ENCODE results near the gene ADA. TPM values are rescaled to one million over a fixed set of nuclear protein-coding genes. Genes with fewer than 3 reads are reported as not detected.
A peak's percentile ranks its signal among the peaks of the same experiment; 100 is the strongest.

The ADA gene
- total and polyA plus RNA-seq, 2 of the 13 experiments (the other 11 are each of a cell fraction or from before 2014, with no cell fraction given) = 2.5 to 11.3 TPM

DNA sequence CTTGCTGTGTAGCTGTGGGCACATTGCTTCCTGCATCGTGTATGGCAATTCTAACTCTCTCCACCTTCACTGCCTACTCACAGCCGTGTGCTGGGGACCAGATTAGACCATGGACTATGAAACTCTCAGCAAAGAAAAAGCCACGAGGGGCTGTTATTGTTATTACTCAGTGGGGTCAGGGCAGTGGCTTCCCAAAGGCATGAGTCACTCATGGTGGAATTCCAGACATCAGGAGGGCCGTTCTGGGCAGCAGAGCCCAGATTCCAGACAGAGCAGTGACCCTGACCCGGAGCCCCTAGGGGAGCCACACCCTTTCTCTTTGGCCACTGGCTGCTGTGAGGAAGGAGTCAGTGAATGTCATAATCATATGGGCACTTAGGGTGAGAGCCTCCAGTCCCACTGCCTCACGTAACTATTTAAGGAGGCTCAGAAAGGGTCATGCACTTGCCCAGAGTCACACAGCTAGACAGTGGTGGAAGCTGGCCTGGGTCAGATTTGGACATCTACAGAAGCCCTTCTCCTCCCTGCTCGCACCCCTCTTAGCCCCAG, 41.5 kb upstream of the ADA start (continued):
- TF ChIP-seq, protein P1, sequence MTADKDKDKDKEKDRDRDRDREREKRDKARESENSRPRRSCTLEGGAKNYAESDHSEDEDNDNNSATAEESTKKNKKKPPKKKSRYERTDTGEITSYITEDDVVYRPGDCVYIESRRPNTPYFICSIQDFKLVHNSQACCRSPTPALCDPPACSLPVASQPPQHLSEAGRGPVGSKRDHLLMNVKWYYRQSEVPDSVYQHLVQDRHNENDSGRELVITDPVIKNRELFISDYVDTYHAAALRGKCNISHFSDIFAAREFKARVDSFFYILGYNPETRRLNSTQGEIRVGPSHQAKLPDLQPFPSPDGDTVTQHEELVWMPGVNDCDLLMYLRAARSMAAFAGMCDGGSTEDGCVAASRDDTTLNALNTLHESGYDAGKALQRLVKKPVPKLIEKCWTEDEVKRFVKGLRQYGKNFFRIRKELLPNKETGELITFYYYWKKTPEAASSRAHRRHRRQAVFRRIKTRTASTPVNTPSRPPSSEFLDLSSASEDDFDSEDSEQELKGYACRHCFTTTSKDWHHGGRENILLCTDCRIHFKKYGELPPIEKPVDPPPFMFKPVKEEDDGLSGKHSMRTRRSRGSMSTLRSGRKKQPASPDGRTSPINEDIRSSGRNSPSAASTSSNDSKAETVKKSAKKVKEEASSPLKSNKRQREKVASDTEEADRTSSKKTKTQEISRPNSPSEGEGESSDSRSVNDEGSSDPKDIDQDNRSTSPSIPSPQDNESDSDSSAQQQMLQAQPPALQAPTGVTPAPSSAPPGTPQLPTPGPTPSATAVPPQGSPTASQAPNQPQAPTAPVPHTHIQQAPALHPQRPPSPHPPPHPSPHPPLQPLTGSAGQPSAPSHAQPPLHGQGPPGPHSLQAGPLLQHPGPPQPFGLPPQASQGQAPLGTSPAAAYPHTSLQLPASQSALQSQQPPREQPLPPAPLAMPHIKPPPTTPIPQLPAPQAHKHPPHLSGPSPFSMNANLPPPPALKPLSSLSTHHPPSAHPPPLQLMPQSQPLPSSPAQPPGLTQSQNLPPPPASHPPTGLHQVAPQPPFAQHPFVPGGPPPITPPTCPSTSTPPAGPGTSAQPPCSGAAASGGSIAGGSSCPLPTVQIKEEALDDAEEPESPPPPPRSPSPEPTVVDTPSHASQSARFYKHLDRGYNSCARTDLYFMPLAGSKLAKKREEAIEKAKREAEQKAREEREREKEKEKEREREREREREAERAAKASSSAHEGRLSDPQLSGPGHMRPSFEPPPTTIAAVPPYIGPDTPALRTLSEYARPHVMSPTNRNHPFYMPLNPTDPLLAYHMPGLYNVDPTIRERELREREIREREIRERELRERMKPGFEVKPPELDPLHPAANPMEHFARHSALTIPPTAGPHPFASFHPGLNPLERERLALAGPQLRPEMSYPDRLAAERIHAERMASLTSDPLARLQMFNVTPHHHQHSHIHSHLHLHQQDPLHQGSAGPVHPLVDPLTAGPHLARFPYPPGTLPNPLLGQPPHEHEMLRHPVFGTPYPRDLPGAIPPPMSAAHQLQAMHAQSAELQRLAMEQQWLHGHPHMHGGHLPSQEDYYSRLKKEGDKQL (CRISPR knock-in tag; IDR thresholded peaks at IDR 0.05; ENCODE audit: low read depth) = 0 out of 2 replicates have a peak, but pooled peaks have one; percentile 25
- TF ChIP-seq ONECUT2 (CRISPR knock-in tag; IDR thresholded peaks at IDR 0.05) (no peak), ZNF343 (CRISPR knock-in tag; IDR thresholded peaks at IDR 0.05) (no peak), NCOA1 (CRISPR knock-in tag; IDR thresholded peaks at IDR 0.05) (no peak), TEAD2 (CRISPR knock-in tag; IDR thresholded peaks at IDR 0.05) (no peak), NFKBIZ (CRISPR knock-in tag; IDR thresholded peaks at IDR 0.05) (0 out of 2 replicates have a peak, but pooled peaks have one; percentile 40), RBM22 (optimal IDR thresholded peaks at IDR 0.05; ENCODE audit: low read length) (no peak), ZBTB38 (CRISPR knock-in tag; IDR thresholded peaks at IDR 0.05) (no peak; the same call in 1 of the 2 replicates), PRPF4 (IDR thresholded peaks at IDR 0.05; ENCODE audit: low read depth, low read length, poor library complexity, severe bottlenecking) (no peak), MLLT10 (CRISPR knock-in tag; IDR thresholded peaks at IDR 0.05) (no peak)
- TF ChIP-seq, protein P2, sequence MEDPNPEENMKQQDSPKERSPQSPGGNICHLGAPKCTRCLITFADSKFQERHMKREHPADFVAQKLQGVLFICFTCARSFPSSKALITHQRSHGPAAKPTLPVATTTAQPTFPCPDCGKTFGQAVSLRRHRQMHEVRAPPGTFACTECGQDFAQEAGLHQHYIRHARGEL (CRISPR knock-in tag; IDR thresholded peaks at IDR 0.05) = no peak
- TF ChIP-seq, protein P3, sequence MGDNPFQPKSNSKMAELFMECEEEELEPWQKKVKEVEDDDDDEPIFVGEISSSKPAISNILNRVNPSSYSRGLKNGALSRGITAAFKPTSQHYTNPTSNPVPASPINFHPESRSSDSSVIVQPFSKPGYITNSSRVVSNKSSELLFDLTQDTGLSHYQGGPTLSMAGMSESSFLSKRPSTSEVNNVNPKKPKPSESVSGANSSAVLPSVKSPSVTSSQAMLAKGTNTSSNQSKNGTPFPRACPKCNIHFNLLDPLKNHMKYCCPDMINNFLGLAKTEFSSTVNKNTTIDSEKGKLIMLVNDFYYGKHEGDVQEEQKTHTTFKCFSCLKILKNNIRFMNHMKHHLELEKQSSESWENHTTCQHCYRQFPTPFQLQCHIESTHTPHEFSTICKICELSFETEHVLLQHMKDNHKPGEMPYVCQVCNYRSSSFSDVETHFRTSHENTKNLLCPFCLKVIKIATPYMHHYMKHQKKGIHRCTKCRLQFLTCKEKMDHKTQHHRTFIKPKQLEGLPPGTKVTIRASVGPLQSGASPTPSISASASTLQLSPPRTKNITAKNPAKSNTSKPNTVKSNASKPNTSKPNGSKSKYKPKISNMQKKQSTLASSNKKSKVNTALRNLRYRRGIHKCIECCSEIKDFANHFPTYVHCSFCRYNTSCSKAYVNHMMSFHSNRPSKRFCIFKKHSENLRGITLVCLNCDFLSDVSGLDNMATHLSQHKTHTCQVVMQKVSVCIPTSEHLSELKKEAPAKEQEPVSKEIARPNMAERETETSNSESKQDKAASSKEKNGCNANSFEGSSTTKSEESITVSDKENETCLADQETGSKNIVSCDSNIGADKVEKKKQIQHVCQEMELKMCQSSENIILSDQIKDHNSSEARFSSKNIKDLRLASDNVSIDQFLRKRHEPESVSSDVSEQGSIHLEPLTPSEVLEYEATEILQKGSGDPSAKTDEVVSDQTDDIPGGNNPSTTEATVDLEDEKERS (CRISPR knock-in tag; IDR thresholded peaks at IDR 0.05) = no peak
- TF ChIP-seq, protein P4, sequence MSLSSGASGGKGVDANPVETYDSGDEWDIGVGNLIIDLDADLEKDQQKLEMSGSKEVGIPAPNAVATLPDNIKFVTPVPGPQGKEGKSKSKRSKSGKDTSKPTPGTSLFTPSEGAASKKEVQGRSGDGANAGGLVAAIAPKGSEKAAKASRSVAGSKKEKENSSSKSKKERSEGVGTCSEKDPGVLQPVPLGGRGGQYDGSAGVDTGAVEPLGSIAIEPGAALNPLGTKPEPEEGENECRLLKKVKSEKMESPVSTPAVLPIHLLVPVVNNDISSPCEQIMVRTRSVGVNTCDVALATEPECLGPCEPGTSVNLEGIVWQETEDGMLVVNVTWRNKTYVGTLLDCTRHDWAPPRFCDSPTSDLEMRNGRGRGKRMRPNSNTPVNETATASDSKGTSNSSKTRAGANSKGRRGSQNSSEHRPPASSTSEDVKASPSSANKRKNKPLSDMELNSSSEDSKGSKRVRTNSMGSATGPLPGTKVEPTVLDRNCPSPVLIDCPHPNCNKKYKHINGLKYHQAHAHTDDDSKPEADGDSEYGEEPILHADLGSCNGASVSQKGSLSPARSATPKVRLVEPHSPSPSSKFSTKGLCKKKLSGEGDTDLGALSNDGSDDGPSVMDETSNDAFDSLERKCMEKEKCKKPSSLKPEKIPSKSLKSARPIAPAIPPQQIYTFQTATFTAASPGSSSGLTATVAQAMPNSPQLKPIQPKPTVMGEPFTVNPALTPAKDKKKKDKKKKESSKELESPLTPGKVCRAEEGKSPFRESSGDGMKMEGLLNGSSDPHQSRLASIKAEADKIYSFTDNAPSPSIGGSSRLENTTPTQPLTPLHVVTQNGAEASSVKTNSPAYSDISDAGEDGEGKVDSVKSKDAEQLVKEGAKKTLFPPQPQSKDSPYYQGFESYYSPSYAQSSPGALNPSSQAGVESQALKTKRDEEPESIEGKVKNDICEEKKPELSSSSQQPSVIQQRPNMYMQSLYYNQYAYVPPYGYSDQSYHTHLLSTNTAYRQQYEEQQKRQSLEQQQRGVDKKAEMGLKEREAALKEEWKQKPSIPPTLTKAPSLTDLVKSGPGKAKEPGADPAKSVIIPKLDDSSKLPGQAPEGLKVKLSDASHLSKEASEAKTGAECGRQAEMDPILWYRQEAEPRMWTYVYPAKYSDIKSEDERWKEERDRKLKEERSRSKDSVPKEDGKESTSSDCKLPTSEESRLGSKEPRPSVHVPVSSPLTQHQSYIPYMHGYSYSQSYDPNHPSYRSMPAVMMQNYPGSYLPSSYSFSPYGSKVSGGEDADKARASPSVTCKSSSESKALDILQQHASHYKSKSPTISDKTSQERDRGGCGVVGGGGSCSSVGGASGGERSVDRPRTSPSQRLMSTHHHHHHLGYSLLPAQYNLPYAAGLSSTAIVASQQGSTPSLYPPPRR (CRISPR knock-in tag; IDR thresholded peaks at IDR 0.05; ENCODE audit: borderline replicate concordance) = no peak
- TF ChIP-seq, protein P5, sequence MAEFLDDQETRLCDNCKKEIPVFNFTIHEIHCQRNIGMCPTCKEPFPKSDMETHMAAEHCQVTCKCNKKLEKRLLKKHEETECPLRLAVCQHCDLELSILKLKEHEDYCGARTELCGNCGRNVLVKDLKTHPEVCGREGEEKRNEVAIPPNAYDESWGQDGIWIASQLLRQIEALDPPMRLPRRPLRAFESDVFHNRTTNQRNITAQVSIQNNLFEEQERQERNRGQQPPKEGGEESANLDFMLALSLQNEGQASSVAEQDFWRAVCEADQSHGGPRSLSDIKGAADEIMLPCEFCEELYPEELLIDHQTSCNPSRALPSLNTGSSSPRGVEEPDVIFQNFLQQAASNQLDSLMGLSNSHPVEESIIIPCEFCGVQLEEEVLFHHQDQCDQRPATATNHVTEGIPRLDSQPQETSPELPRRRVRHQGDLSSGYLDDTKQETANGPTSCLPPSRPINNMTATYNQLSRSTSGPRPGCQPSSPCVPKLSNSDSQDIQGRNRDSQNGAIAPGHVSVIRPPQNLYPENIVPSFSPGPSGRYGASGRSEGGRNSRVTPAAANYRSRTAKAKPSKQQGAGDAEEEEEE (CRISPR knock-in tag; IDR thresholded peaks at IDR 0.05; ENCODE audit: borderline replicate concordance) = no peak

Data from HepG2 (cell line).